Stomach (tissue), 4 donors: ENCODE data around the gene FAM171A1.
"Not testable (repeated sequence)": the region's sequence is repeated elsewhere in the genome, so short reads cannot be mapped to it uniquely, and the experiment has no call there.

ENCODE experiments used
- POLR2A ChIP-seq, 4 donors: fragments of 450-650 bp; IDR thresholded peaks; one replicate each; pipeline ENCODE4 v1.6.1; 2016; ENCODE audit warnings: antibody characterized with exemption in 4 of 4, control low read depth in 2 of 4, mild to moderate bottlenecking in 1 of 4, moderate library complexity in 1 of 4
- POLR2AphosphoS5 ChIP-seq, 3 donors: sonication (generic); formaldehyde crosslinking; IDR thresholded peaks; one replicate each; pipeline ENCODE4 v1.6.1; 2016; ENCODE audit warnings: antibody characterized with exemption in 3 of 3
- TF ChIP-seq, protein P1 (sequence below), 7 experiments: fragments of 450-650 bp in 4 of 7; fragments of 200-600 bp in 3 of 7; sonication (generic) in 3 of 7; IDR thresholded peaks; one replicate each; pipeline ENCODE4 v1.5.1; 2016 to 2019; ENCODE audit warnings: antibody characterized with exemption in 7 of 7, control low read depth in 2 of 7, mild to moderate bottlenecking in 1 of 7

DNA sequence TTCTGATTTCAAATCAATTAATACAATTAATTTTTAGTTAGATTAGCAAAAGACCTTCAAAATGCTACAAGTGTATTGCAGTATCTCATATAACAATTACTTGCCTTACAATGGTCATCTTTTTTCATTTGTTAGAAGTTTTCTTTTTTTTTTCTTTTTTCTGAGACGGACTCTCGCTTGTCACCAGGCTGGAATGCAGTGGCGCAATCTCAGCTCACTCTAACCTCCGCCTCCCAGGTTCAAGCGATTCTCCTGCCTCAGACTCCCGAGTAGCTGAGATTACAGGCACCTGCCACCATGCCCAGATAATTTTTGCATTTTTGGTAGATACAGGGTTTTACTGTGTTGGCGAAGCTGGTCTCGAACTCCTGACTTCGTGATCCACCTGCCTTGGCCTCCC lies 95.0 kb downstream of the FAM171A1 start:
- not testable (repeated sequence) for TF ChIP-seq POLR2A, POLR2AphosphoS5 (IDR thresholded peaks at IDR 0.05)
- TF ChIP-seq, protein P1, sequence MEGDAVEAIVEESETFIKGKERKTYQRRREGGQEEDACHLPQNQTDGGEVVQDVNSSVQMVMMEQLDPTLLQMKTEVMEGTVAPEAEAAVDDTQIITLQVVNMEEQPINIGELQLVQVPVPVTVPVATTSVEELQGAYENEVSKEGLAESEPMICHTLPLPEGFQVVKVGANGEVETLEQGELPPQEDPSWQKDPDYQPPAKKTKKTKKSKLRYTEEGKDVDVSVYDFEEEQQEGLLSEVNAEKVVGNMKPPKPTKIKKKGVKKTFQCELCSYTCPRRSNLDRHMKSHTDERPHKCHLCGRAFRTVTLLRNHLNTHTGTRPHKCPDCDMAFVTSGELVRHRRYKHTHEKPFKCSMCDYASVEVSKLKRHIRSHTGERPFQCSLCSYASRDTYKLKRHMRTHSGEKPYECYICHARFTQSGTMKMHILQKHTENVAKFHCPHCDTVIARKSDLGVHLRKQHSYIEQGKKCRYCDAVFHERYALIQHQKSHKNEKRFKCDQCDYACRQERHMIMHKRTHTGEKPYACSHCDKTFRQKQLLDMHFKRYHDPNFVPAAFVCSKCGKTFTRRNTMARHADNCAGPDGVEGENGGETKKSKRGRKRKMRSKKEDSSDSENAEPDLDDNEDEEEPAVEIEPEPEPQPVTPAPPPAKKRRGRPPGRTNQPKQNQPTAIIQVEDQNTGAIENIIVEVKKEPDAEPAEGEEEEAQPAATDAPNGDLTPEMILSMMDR (IDR thresholded peaks at IDR 0.05): not testable (repeated sequence)
